NCI-H748 treated with DMSO at 0.1 percent for 48 hours (cell line): ENCODE measurements around the gene PRTG.
"Not testable (repeated sequence)": the region's sequence is repeated elsewhere in the genome, so short reads cannot be mapped to it uniquely, and the experiment has no call there.

Source experiments
- DNase-seq: peaks from one replicate; lab custom pipeline; 2025; lab: John Stamatoyannopoulos, UW

Gene PRTG

DNA sequence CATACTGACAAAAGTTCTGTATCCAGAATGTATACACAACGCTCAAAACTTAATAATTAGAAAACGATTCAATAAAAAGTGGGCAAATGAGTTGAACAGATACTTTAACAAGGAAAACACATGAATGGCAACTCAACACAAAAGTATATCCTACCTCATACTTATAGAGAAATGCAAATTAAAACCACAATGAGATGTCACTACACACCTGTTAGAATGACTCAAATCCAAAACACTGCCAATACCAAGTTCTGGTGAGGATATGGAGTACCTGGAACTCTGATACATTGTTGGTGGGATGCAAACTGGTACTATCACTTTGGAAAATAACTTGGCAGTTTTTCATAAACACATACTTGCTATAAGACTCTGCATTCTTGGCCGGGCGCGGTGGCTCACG is 42.1 kb downstream of the PRTG start:
- DNase-seq, result no peak

GRCh38 chr15:55698653-55699052 is 44.3 kb downstream of the PRTG start:
- DNase-seq, result no peak

- DNase-seq, result no peak
Observed at GRCh38 chr15:55696221-55696620, 46.7 kb downstream of the PRTG start.

- no peak for DNase-seq
Observed at GRCh38 chr15:55695432-55695831, 47.5 kb downstream of the PRTG start.

DNA sequence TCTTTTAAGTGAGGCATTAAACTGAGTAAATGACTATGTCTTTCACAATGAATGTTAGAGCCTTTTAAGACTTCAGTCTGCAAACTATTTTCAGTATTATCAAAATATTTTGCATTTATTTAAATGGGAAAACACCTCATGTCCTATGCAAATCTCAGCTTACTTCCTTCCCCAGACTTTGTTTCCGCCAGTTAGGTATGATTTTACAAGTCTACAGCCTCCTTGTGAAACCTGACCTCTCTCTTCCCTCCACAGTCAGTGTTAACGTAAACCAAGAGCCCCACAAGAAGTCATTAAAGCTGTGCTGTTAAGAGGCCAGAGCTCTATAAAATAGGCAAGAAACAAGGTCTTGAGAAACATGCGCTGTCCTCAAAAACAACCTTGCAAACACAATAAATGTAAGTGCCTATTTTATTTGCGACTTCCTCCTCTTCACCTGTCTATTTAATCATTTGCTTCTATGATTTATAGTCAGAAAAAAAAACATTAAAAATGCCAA is 48.3 kb downstream of the PRTG start:
- DNase-seq, result no peak

DNA sequence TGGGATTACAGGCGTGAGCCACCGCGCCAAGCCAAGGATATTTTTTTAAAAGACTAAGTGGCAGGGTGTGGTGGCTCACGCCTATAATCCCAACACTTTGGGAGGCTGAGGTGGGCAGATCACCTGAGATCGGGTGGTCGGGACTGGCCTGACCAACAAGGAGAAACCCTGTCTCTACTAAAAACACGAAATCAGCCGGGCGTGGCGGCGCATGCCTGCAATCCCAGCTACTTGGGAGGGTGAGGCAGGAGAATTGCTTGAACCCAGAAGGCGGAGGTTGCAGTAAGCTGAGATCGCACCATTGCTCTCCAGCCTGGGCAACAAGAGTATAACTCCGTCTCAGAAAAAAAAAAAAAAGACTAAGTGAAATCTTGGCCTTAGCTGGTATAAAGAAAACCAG is 49.8 kb downstream of the PRTG start:
- DNase-seq, result not testable (repeated sequence)

DNA sequence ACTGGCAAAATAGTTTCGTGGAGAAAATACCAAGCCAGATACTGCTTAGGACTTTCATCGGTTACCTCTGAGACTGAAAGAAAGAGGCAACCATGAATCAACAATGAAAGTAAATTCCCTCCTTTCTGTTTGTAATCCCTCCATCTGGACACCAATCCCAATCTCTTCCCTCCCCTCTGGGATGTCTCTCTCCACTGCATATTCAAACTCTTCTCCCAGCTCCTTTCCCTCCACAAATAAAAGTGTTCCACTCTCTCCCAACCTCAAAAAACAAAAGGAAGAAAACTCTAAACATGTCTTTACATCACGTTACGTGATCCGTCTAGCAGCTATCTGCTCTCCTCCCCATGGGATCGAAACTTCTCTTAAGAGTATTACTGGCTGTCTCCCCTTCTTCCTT is 55.2 kb downstream of the PRTG start:
- DNase-seq, result no peak

- no peak for DNase-seq
Observed at GRCh38 chr15:55685286-55685685, 57.7 kb downstream of the PRTG start.

GRCh38 chr15:55683376-55683775 is 59.6 kb downstream of the PRTG start:
- DNase-seq, result no peak

- no peak for DNase-seq
Observed at GRCh38 chr15:55681631-55682030, 61.3 kb downstream of the PRTG start.

- DNase-seq, result no peak
Observed at GRCh38 chr15:55676507-55676906, 66.4 kb downstream of the PRTG start.

DNA sequence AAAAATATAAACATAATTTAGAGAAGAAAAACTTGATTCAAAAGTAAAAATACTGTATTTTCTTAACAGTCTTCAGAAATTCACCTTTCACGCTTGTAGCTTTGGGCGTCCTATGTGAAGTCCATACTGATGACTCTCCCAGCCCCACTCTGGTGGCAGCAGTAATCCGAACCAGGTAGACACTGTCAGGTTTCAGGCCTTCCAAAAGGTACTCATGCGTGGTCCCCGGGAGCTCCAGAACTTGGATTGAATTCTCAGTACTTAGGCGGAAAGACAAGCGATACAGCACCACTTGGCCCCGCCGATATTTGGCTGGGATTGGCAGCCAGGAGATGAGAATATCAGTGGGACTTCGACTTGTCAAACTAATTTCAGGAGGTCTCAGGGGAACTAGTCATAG is 69.7 kb downstream of the PRTG start:
- DNase-seq, result no peak

- DNase-seq, result no peak
Observed at GRCh38 chr15:55669270-55669669, 73.7 kb downstream of the PRTG start.

DNA sequence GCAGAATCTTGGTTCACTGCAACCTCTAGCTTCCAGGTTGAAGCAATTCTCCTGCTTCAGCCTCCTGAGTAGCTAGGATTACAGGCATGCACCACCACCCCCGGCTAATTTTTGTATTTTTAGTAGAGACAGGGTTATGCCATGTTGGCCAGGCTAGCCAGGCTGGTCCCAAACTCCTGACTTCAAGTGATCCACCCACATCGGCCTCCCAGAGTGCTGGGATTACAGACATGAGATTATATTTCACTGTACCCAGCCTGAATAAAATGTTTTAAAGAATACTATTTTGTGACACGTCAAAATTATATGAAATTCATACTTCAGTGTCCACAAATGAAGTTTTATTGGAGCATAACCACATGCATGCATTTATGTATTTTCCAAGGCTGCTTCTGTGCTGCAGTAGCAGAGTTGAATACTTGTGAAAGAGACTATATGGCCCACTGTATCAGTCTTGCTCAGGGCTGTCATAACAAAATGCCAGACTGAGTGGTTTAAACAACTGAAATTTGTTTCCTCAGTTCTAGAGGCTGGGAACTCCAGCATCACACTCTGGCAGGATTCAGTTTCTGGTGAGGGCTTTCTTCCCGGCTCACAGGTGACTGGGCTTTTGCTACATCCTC is 77.2 kb downstream of the PRTG start:
- no peak for DNase-seq

- no peak for DNase-seq
Observed at GRCh38 chr15:55661428-55661827, 81.5 kb downstream of the PRTG start.

- DNase-seq, result no peak
Observed at GRCh38 chr15:55660153-55660552, 82.8 kb downstream of the PRTG start.

DNA sequence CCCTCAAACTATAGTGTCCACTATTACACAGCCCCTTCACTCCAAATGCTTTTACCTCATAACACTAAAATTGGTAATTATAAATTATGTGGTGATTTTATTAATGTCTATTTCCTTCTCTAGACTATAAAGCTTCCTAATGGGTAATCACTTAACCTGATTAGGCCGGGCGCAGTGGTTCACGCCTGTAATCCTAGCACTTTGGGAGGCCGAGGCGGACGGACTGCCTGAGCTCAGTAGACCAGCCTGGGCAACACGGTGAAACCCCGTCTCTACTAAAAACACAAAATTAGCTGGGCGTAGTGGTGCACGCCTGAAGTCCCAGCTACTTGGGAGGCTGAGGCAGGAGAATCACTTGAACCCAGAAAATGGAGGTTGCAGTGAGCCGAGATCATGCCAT is 83.5 kb downstream of the PRTG start:
- DNase-seq, result no peak

- DNase-seq, result no peak
Observed at GRCh38 chr15:55658886-55659285, 84.1 kb downstream of the PRTG start.

- no peak for DNase-seq
Observed at GRCh38 chr15:55654561-55655031, 88.4 kb downstream of the PRTG start.

- DNase-seq, result no peak
Observed at GRCh38 chr15:55652909-55653495, 90.0 kb downstream of the PRTG start.

DNA sequence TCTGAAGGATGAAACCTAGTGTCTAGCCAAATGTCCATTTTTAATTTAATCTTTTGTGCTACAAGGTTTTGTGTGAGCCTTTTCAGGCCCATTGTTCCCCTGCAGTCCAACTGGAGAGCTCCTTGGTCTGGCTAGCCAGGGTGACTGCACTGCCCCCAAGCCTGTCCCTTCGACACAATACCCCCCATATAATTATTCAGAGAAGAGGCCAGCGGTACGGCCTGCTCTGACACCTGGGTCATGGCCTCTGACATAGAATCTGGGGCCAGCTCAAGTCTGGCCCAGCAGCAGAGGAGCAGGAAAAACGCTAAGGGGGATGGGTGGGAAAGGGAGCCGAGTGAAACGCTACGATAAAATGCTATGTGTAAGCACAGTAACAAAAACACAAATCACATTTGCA is 90.6 kb downstream of the PRTG start:
- DNase-seq, result no peak

- DNase-seq, result no peak
Observed at GRCh38 chr15:55649058-55649423, 93.9 kb downstream of the PRTG start.

DNA sequence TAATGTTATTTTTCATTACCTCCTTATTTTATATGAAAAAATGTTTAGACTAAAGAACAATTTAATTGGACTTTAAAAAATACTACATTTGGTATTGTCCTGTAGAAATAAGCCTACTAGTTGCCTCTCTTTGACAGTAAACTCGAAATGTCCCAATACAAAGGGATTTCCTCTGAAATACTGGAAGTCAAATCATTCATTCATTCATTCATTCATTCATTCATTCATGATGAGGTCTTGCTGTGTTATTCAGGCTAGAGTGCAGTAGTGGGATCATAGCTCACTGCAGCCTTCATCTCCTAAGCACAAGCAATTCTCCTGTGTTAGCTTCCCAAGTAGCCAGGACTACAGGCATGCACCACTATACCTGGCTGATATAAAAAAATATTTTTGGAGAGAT is 104.2 kb downstream of the PRTG start:
- DNase-seq, result no peak

GRCh38 chr15:55637086-55637485 is 105.9 kb downstream of the PRTG start:
- no peak for DNase-seq
